CD8-positive, alpha-beta memory T cell (primary cell): ENCODE results near the gene APOE. TPM values are rescaled to one million over a fixed set of nuclear protein-coding genes. Genes with fewer than 3 reads are reported as not detected.

Experiments used
- CTCF ChIA-PET: fragments of 350-600 bp; sonication (Branson Sonifier 250); formaldehyde crosslinking; loops from one replicate; lab custom pipeline; 2021; ENCODE audit warnings: antibody characterized with exemption; lab: Charles Lee
- POLR2A ChIA-PET: fragments of 350-600 bp; sonication (Branson Sonifier 250); formaldehyde crosslinking; loops from one replicate; lab custom pipeline; 2021; ENCODE audit warnings: antibody characterized with exemption; lab: Charles Lee
- DNase-seq, 5 donors: peaks; one replicate each; pipeline versions ENCODE4 v3.0.0 to v3.0.0-alpha.2; 2020 to 2022; ENCODE audit warnings: mixed read lengths in 1 of 5
- H3K27ac ChIP-seq: one replicate; pipeline ENCODE4 v1.7.0; 2013; ENCODE audit warnings: low read depth, mild to moderate bottlenecking, low read length, moderate library complexity
- H3K27me3 ChIP-seq: 2 replicates; pipeline ENCODE4 v1.7.0; 2013; ENCODE audit warnings: low read length, mild to moderate bottlenecking; ENCODE audit not compliant: insufficient read depth, poor library complexity, severe bottlenecking
- H3K36me3 ChIP-seq: 2 replicates; pipeline ENCODE4 v1.7.0; 2013; ENCODE audit warnings: mild to moderate bottlenecking, low read length, moderate library complexity; ENCODE audit not compliant: insufficient read depth
- H3K4me1 ChIP-seq: 2 replicates; pipeline ENCODE4 v1.7.0; 2013; ENCODE audit warnings: mild to moderate bottlenecking, low read length, moderate library complexity; ENCODE audit not compliant: insufficient read depth
- H3K4me3 ChIP-seq: 2 replicates; pipeline ENCODE4 v1.7.0; 2013; ENCODE audit warnings: mild to moderate bottlenecking, low read length
- H3K9me3 ChIP-seq: 2 replicates; pipeline ENCODE4 v1.7.0; 2013; ENCODE audit warnings: mild to moderate bottlenecking, low read length
- H3K27ac Mint-ChIP-seq, 8 donors: one replicate each; pipeline ENCODE4 v1.8.0; 2020 to 2021; ENCODE audit warnings: mixed read lengths in 8 of 8, mild to moderate bottlenecking in 6 of 8, inconsistent platforms in 3 of 8, moderate library complexity in 3 of 8
- H3K27me3 Mint-ChIP-seq, 2 donors: one replicate each; pipeline ENCODE4 v1.8.0; 2020 to 2021; ENCODE audit warnings: mixed read lengths in 2 of 2, mild to moderate bottlenecking in 1 of 2, moderate library complexity in 1 of 2
- H3K36me3 Mint-ChIP-seq, 3 donors: one replicate each; pipeline ENCODE4 v1.8.0; 2020 to 2021; ENCODE audit warnings: mixed read lengths in 3 of 3, inconsistent platforms in 1 of 3, mild to moderate bottlenecking in 1 of 3
- H3K4me1 Mint-ChIP-seq, 3 donors: one replicate each; pipeline ENCODE4 v1.8.0; 2020 to 2021; ENCODE audit warnings: mixed read lengths in 3 of 3, inconsistent platforms in 1 of 3, mild to moderate bottlenecking in 1 of 3
- H3K4me3 Mint-ChIP-seq, 7 donors: one replicate each; pipeline ENCODE4 v1.8.0; 2020 to 2021; ENCODE audit warnings: mixed read lengths in 7 of 7, mild to moderate bottlenecking in 6 of 7, moderate library complexity in 4 of 7, inconsistent platforms in 2 of 7
- H3K9me3 Mint-ChIP-seq, 5 donors: one replicate each; pipeline ENCODE4 v1.8.0; 2020 to 2022; ENCODE audit warnings: mixed read lengths in 5 of 5, mild to moderate bottlenecking in 3 of 5, moderate library complexity in 2 of 5, inconsistent platforms in 1 of 5
- polyA plus RNA-seq: library from polyadenylated mRNA; unstranded; fragments of 300-500 nt; fragmentation: Illumina TruSeq; gene quantifications from one replicate; pipeline ENCODE4 v1.2.3, GENCODE V29; 2021
- total RNA-seq, 2 experiments: library from RNA; stranded (reverse); gene quantifications; one replicate each; pipeline ENCODE4 v1.2.3, GENCODE V29; 2021

APOE gene
- total and polyA plus RNA-seq, 3 experiments from 2014 or later, result 4.5 TPM; not detected in 1

DNA sequence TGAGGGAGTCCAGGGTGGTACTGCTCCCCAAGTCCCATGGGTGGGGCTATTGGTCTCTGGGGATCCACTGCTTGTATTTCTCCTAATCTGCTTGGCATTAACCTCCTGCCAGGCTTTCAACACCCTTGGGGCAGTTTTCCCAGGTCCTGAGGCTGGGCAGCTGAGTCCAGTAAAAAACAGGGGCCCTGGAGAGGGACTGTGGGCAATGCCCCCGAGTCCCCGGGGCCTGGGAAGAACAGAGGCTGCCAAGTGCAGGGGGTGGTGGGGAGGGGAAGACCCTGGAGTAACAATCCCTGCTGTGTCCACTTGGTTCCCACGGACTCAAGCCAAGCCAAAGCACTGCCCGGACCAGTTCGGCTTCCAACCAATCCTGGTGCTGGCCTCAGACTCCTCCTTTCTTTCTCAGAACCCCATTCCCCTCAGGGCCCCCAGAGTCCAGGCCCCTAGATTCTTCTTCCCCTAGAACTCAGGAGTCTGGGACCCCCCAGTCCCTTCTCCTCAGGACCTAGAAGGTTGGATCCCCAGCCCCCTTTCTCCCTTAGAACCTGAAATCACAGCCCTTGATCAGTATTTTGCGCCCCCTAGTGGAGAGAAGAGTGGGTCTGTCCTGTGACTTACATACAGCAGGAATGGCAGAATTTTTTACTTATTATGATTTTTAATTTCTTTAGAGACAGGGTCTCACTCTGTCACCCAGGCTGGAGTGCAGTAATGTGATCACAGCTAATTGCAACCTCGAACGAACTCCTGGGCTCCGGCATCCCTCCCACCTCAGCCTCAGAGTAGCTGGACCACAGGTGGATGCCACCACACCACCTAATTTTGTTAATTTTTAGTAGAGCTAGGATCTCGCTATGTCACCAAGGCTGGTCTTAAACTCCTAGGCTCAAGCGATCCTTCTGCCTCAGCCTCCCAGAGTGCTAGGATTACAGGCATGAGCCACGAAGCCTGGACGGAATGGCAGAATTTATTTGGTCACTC is 45.9 kb downstream of the APOE start:
- Mint-ChIP-seq H3K36me3 (peaks cover 0 to 21% (median 2%) of the 10 kb centered on the region in 3 donors), H3K4me3 (peak overlapping the region in 1 of 7 donors; percentile 50), H3K27me3 (peaks cover 0 to 6% of the 10 kb centered on the region in 2 donors), H3K9me3 (peaks cover 0 to 2% (median 0%) of the 10 kb centered on the region in 5 donors), H3K4me1 (peaks cover 23 to 31% (median 29%) of the 10 kb centered on the region in 3 donors), H3K27ac (peak overlapping the region in 5 of 8 donors; percentile 11 to 65 (median 47))
- Histone ChIP-seq H3K27ac (no peak overlapping the region), H3K9me3 (no peaks in the 10 kb centered on the region), H3K27me3 (no peaks in the 10 kb centered on the region), H3K4me1 (peaks cover 19% of the 10 kb centered on the region), H3K4me3 (no peak overlapping the region), H3K36me3 (no peaks in the 10 kb centered on the region)
- peak; percentile 40 to 76 (median 62) for DNase-seq
- CTCF ChIA-PET, result interaction anchor here (0.7 to 1.6 kb wide), 9 partner anchors 12 to 180 kb away, joined by 3 to 4 read pairs (median 3); no protein-coding TSS in a partner anchor
- POLR2A ChIA-PET, result interaction anchor here (0.6 to 0.7 kb wide), 4 partner anchors 22 to 195 kb away, joined by 3 to 10 read pairs (median 3); no protein-coding TSS in a partner anchor

DNA sequence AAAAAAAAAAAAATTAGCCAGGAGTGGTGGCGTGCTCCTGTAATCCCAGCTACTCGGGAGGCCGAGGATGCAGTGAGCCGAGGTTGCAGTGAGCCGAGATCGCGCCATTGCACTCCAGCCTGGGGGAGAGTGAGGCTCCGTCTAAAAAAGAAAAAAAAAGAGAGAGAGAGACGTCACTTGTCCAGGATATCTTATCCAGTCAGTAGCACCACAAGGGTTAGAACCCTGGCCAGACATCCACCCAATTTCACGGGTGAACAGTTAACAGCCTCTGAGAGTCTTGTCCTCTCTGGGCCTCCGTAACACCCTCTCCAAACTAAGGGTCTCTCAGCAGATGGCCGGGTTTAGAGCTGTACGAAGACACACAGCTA is 48.7 kb downstream of the APOE start:
- ChIA-PET CTCF (interaction anchor here (1.0 to 2.0 kb wide), 4 partner anchors 46 to 139 kb away, joined by 3 to 6 read pairs (median 3); partner anchors contain the start of gene PPP1R37), POLR2A (interaction anchor here (1.0 to 1.4 kb wide), 3 partner anchors 29 to 64 kb away, joined by 6 to 11 read pairs (median 7); partner anchors contain the start of gene TOMM40)
- no peak for DNase-seq
- Histone ChIP-seq H3K27ac (peak overlapping the region; percentile 82), H3K4me1 (peaks cover 35% of the 10 kb centered on the region), H3K27me3 (no peaks in the 10 kb centered on the region), H3K9me3 (no peaks in the 10 kb centered on the region), H3K4me3 (peak overlapping the region; percentile 79), H3K36me3 (peaks cover 5% of the 10 kb centered on the region)
- Mint-ChIP-seq H3K36me3 (peaks cover 0 to 27% (median 0%) of the 10 kb centered on the region in 3 donors), H3K4me3 (peak overlapping the region; percentile 94 to 99 (median 97)), H3K9me3 (peaks cover 0 to 2% (median 0%) of the 10 kb centered on the region in 5 donors), H3K4me1 (peaks cover 42 to 55% (median 47%) of the 10 kb centered on the region in 3 donors), H3K27ac (peak overlapping the region; percentile 84 to 99 (median 97)), H3K27me3 (peaks cover 0 to 6% of the 10 kb centered on the region in 2 donors)

DNA sequence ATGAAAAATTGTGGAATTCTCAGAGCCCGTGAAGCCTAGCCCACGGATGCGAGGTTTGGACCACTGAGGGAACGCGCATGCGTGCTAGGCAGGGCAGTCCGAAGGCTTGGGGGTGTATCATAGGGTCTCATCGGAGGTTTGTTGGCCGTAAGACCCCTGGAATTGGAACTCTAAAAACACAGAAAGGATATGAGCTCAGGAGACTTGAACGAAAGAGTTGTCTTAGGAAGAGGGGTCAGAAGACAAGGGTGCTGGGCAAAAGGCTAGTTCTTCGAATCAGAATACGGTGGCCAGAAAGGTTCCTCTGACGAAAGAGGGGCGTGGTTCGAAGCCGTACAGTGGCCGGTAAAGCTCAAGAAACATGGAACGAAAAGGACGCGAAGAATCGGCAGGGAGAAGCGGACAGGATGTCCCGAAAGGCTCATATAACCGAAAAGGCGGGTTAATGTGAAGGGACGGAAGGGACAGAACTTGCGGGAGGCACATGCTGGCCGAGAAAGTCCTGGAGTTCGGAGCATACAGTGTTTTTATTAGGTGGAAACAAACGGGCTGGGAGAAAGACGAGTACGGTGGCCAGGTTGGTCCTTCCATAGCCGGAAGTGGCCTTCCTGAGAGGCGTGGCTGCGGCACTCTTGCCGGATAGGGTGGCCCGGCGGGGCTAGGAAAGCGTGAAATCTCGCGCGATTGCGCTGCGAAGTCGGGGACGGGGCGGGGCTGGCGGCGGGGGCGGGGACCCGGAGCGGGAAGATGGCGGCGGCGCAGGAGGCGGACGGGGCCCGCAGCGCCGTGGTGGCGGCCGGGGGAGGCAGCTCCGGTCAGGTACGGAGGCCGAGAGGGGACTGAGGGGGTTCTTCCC is 49.3 kb downstream of the APOE start, which contains the start of gene CLPTM1:
Gene CLPTM1 (plus strand): TSS at position 732 of the 856 bp plus-strand sequence. CDS start 16 bp downstream, at position 748.
- Mint-ChIP-seq H3K27me3 (peaks cover 0 to 6% of the 10 kb centered on the region in 2 donors), H3K36me3 (peaks cover 0 to 29% (median 0%) of the 10 kb centered on the region in 3 donors), H3K4me3 (peak within 1 kb of the TSS; percentile 94 to 99 (median 97)), H3K4me1 (peaks cover 49 to 60% (median 52%) of the 10 kb centered on the region in 3 donors), H3K27ac (peak within 1 kb of the TSS; percentile 84 to 99 (median 97)), H3K9me3 (peaks cover 0 to 2% (median 0%) of the 10 kb centered on the region in 5 donors)
- H3K27ac ChIP-seq, result peak within 1 kb of the TSS; percentile 92
- H3K9me3 ChIP-seq, result no peaks in the 10 kb centered on the region
- POLR2A ChIA-PET, result interaction anchor here (1.0 to 1.4 kb wide), 3 partner anchors 28 to 64 kb away, joined by 6 to 11 read pairs (median 7); partner anchors contain the start of gene TOMM40
- peaks cover 5% of the 10 kb centered on the region for H3K36me3 ChIP-seq
- H3K27me3 ChIP-seq, result no peaks in the 10 kb centered on the region
- DNase-seq, result peak; percentile 94 to 98 (median 95)
- peaks cover 35% of the 10 kb centered on the region for H3K4me1 ChIP-seq
- CTCF ChIA-PET, result interaction anchor here (1.0 to 2.0 kb wide), 4 partner anchors 46 to 138 kb away, joined by 3 to 6 read pairs (median 3); partner anchors contain the start of gene PPP1R37
- peak within 1 kb of the TSS; percentile 79 for H3K4me3 ChIP-seq

DNA sequence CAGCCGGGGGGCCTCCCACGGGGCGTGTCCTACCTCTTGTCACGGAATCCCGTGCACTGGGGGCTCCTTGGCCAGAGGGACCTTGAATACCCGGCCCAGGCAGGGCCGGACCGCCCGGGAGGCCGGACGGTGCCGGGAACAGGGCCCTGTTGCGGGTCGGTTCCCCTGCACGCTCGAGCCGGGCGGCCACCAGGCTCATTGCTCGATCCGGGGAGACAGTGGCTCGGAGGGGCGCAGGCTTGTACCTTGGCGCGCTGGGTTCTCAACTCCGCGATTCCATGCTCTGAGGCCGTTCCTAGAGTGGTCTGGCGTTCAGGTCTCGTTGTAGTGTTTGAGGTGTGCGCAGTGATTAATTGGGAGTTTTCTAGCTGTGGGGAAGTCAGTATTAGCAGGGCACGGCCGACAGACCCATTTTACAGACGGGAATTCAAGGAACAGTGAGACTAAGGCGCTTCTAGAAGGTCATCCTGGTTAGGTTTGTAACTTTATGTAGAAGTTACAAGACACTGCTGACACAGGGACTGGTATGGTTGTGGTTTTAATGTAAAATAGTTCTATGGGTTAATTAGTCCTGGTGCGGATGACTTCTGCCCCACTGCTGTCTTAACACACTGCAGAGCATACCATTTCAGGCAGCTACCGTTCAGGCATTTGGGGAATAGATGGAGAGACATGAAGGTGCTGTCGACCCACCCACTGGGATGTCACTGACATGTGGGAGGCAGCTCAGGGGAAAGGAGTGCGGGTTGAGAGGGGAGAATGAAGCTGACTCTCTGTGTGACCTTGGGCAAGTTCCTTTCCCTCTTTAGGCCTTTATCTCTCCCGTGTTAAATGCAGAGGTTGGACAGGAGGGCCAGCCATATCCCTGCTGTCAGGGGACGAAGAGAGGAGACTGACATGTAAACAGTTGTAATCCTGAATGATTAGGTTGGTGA is 50.2 kb downstream of the APOE start:
- Histone ChIP-seq H3K36me3 (peaks cover 12% of the 10 kb centered on the region), H3K9me3 (no peaks in the 10 kb centered on the region), H3K4me3 (peak overlapping the region; percentile 79), H3K27me3 (no peaks in the 10 kb centered on the region), H3K27ac (peak overlapping the region; percentile 92), H3K4me1 (peaks cover 35% of the 10 kb centered on the region)
- CTCF ChIA-PET, result interaction anchor here (1.3 kb wide), 1 partner anchor 52 kb away, joined by 4 read pairs; no protein-coding TSS in a partner anchor
- POLR2A ChIA-PET, result no interaction called here
- Mint-ChIP-seq H3K27me3 (peaks cover 0 to 8% of the 10 kb centered on the region in 2 donors), H3K4me3 (peak overlapping the region; percentile 94 to 99 (median 97)), H3K4me1 (peaks cover 56 to 69% (median 60%) of the 10 kb centered on the region in 3 donors), H3K27ac (peak overlapping the region; percentile 29 to 97 (median 94)), H3K9me3 (peaks cover 0 to 2% (median 0%) of the 10 kb centered on the region in 5 donors), H3K36me3 (peaks cover 0 to 34% (median 0%) of the 10 kb centered on the region in 3 donors)
- peak in 1 of 5 donors; percentile 2 for DNase-seq

DNA sequence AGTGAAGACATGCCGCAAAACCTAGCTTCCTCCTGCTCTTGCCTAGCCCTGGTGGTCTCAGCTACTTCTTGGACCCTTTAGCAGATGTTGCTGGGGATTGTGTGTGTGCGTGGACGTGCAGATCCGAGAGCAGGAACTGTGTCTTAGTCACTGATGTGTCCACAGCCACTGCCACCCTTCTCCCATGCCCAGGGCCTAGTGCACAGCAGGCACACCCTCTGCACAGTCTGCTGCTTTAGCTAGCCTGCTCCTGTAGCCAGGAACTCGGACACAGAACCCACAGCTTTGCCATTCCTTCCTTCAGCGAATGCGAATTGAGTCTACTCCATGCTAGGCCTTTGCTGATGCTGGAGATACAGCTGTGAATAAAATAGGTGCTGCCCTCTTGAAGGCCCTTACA is 51.9 kb downstream of the APOE start:
- Histone ChIP-seq H3K4me3 (no peak overlapping the region), H3K27me3 (no peaks in the 10 kb centered on the region), H3K9me3 (no peaks in the 10 kb centered on the region), H3K36me3 (peaks cover 25% of the 10 kb centered on the region), H3K4me1 (peaks cover 35% of the 10 kb centered on the region), H3K27ac (no peak overlapping the region)
- H3K4me1 Mint-ChIP-seq, result peaks cover 59 to 72% (median 60%) of the 10 kb centered on the region in 3 donors
- peaks cover 0 to 2% (median 0%) of the 10 kb centered on the region in 5 donors for H3K9me3 Mint-ChIP-seq
- peak overlapping the region in 5 of 8 donors; percentile 67 to 97 (median 96) for H3K27ac Mint-ChIP-seq
- peaks cover 0 to 49% (median 3%) of the 10 kb centered on the region in 3 donors for H3K36me3 Mint-ChIP-seq
- DNase-seq, result no peak
- peak overlapping the region in 5 of 7 donors; percentile 94 to 99 (median 97) for H3K4me3 Mint-ChIP-seq
- H3K27me3 Mint-ChIP-seq, result peaks cover 0 to 8% of the 10 kb centered on the region in 2 donors
- POLR2A ChIA-PET, result no interaction called here
- CTCF ChIA-PET, result no interaction called here

DNA sequence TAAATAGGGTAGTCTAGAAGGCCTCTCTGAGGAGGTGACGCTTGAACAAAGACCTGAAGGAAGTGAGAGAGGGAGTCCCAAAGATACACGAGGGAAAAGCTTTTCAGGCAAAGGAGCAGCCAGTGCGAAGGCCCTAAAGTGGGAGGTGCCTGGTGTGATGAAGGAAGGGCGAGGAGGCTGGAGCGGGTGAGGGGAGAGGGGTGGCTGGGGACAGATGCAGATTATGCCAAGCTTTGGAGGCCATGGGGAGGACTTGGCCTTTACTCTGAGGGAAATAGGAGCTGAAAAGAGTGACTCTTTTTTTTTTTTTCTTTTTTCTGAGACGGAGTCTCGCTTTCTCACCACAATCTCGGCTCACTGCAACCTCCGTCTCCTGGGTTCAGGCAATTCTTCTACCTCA is 52.5 kb downstream of the APOE start:
- Histone ChIP-seq H3K36me3 (peaks cover 26% of the 10 kb centered on the region), H3K27ac (no peak overlapping the region), H3K9me3 (no peaks in the 10 kb centered on the region), H3K4me3 (no peak overlapping the region), H3K27me3 (no peaks in the 10 kb centered on the region), H3K4me1 (peaks cover 35% of the 10 kb centered on the region)
- peak overlapping the region in 3 of 7 donors; percentile 37 to 96 (median 68) for H3K4me3 Mint-ChIP-seq
- ChIA-PET CTCF (no interaction called here), POLR2A (interaction anchor here (0.6 kb wide), 1 partner anchor 67 kb away, joined by 3 read pairs; the partner anchor contains the start of gene TOMM40)
- no peak for DNase-seq
- peaks cover 0 to 51% (median 3%) of the 10 kb centered on the region in 3 donors for H3K36me3 Mint-ChIP-seq
- peaks cover 59 to 72% (median 61%) of the 10 kb centered on the region in 3 donors for H3K4me1 Mint-ChIP-seq
- peak overlapping the region in 4 of 8 donors; percentile 6 to 69 (median 50) for H3K27ac Mint-ChIP-seq
- peaks cover 0 to 8% of the 10 kb centered on the region in 2 donors for H3K27me3 Mint-ChIP-seq
- peaks cover 0 to 2% (median 0%) of the 10 kb centered on the region in 5 donors for H3K9me3 Mint-ChIP-seq
